HuH-7.5 (cell line): ENCODE data around the gene C16orf89.
"Not testable (repeated sequence)": the region's sequence is repeated elsewhere in the genome, so short reads cannot be mapped to it uniquely, and the experiment has no call there.

Source experiments
- DNase-seq: peaks from one replicate; pipeline ENCODE4 v3.0.0; 2011; ENCODE audit warnings: low spot score

The C16orf89 gene

DNA sequence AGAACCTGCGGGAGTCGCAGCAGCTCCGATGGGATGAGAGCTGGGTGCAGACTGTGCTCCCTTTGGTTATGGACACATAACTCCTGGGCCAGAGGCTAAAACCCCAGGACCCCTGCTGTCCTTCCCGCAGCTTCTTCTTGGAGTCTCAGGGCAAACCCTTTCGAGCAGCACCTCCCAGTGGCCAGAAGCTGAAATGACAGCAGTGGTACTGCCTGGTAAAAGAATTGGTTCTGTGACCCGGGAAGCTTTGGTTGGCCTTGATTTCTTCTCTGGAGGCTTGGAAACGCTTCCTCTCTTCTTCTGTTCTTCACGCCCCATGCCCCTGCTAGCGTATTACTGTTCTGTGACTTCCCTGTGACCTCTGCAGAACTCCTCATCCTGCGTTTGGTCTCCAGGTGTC is 19.0 kb upstream of the C16orf89 start:
- not testable (repeated sequence) for DNase-seq

DNA sequence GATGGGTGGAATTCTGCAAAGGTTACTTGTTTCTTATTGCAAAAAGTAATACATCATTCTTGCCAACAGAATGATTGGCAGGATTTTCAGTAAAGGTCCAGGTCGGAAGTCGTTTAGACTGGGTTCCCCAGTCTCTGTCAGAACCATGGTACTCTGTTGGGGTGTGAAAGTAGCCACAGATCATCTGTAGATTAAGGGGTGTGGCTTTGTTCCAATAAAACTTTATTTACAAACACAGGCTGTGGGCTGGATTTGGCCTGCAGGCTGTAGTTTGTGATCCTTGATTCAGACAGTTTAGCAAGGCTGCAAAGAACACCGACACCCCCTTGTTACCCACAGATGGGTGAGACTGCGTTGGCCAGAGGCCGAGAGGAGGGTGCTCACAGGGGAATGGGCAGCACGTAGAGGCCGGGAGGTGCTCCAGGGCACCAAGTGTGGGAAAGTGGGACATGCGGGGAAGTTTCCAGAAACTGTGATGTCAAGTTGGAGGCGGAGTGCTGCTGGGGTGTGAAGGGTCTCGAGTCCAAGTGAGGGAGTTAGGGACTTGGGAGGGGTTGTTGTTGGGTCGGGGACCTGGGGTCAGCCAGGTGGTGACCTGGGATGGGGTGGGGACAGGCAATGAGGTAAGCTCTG is 18.5 kb upstream of the C16orf89 start:
- not testable (repeated sequence) for DNase-seq

DNA sequence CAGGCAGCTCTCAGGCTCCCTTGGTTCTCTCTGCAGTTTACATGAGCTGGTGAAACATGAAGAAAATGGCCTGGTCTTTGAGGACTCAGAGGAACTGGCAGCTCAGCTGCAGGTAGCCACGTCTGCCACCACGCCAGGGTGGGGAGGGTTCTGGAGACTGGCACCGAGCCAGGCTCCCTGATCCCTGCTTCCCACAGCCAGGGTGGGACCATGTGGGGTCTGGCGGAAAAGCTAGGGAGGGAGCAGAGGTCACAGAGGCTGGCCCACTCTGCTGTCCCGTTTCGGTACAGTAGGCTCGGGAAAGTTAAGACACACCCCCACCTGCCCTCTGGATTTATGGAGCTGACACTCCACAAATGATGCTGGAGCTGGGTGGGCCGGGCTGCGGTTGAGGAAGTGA is 17.9 kb upstream of the C16orf89 start:
- DNase-seq, result not testable (repeated sequence)

DNA sequence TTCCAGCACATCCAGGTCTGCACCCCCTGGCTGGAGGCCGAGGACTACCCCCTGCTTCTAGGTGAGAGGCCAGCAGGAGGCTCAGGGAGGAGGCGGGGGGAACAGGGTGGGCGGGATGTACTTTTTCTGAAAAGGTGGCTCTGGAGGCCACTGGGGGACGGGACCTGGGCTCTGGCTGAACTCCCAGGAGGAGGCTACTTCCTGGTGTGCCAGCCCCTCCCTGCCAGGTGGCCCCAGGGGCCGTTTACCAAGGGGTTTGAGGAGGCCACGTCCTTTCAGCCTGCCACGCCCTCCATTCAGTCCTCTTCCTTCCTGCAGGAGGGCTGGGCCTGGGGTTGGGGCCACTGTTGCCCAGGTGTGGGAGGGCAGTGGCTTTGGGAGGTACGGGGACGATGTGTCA is 15.2 kb upstream of the C16orf89 start:
- DNase-seq, result not testable (repeated sequence)

DNA sequence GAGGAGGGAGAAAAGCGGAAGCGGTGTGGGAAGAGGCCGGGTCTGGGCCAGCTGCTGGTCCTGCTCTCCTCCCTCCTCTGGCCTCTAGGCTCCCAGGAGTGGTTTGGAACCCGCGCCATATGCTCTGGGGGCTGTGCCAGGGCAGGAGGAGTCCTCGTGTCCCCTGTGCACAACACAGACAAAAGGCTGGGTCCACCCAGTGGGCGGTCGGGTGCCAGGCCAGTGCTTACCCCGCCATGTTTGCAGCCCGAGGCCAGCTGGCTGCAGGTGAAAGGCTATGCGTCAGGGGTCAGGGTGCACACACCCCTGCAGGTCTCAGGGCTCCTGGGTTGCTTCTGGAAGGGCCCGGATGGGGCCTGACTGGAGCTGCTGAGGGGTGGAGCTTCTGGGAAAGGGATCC is 14.7 kb upstream of the C16orf89 start:
- not testable (repeated sequence) for DNase-seq

DNA sequence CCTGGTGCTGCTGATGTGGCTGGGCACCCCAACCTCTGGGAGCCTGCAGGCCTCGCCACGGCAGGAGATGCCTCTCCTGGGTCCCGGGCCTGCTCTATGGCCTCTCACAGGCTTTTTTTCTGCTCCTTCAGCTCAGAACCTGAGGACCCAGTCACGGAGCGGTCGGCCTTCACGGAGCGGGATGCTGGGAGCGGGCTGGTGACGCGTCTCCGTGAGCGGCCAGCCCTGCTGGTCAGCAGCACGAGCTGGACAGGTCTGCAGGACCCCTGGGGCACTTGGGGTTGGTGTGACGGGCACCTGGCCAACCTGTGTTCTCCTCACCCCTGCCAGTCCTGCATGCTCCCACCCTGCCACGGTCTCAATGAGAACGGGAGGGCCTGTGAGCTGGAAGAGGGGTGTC is 12.9 kb upstream of the C16orf89 start:
- DNase-seq, result no peak

DNA sequence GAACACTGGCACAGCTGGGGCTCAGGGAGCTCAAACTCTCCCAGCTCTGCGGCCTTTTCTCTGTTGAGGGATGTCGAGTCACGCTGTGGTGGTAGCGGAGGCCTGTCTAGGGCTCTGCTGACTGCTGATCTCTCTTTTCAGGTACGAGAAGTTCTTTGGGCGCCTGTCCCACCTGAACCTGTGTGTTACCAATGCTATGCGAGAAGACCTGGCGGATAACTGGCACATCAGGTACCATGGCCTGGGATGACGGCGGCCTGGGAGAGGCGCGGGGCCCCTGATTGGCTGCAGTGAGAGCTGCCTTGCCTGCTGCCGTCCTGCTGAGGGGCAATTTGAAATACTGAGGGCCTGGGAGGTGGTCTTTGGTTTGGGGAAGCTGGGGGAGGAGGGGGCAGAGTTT is 11.5 kb upstream of the C16orf89 start:
- DNase-seq, result no peak

DNA sequence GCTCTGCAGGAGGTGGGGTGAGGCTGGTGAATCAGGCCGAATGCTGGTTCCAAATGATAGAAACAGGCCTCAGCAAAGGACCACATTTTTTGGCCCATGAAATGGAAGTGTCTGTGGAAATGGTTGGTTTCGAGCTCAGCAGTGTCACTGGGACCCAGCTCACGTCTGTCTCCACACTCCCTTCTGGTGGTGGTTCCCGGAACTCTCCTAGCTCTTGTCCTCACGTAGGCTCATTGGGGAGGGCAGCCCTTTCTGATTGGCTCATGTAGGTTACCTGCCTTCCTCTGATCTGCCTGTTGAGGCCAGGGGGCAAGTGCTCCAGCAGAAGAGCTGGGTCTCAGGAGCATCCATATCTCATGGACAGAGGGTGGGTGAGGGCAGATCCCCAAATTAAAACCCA is 9.9 kb upstream of the C16orf89 start:
- no peak for DNase-seq

DNA sequence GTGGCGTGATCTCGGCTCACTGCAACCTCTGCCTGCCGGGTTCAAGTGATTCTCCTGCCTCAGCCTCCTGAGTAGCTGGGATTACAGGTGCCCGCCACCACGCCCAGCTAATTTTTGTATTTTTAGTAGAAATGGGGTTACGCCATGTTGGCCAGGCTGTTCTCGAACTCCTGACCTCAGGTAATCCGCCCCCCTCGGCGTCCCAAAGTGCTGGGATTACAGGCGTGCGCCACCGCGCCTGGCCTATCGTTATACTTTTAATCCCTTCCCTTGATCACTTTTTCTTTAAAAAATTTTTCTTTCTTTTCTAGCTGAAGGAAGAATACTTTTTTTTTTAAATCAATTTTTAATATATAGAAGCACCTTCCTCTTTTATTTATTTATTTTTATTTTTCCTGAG is 8.0 kb upstream of the C16orf89 start:
- DNase-seq, result not testable (repeated sequence)

DNA sequence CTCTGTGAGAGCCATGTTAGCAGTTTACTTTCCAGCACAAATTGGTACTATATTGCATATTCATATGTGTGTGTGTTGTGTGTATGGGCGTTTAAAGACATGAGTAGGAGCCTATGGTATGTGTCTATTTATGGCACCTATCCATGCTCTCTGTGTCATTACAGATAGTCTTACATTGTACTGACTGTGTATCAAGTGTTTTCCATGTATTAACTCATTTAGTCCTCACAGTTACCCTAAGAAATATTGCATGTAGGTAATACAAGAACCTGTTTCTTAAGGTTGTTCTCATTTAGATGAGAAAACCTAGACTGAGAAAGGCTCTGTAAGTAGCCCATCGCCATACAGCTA is 7.5 kb upstream of the C16orf89 start:
- DNase-seq, result no peak

DNA sequence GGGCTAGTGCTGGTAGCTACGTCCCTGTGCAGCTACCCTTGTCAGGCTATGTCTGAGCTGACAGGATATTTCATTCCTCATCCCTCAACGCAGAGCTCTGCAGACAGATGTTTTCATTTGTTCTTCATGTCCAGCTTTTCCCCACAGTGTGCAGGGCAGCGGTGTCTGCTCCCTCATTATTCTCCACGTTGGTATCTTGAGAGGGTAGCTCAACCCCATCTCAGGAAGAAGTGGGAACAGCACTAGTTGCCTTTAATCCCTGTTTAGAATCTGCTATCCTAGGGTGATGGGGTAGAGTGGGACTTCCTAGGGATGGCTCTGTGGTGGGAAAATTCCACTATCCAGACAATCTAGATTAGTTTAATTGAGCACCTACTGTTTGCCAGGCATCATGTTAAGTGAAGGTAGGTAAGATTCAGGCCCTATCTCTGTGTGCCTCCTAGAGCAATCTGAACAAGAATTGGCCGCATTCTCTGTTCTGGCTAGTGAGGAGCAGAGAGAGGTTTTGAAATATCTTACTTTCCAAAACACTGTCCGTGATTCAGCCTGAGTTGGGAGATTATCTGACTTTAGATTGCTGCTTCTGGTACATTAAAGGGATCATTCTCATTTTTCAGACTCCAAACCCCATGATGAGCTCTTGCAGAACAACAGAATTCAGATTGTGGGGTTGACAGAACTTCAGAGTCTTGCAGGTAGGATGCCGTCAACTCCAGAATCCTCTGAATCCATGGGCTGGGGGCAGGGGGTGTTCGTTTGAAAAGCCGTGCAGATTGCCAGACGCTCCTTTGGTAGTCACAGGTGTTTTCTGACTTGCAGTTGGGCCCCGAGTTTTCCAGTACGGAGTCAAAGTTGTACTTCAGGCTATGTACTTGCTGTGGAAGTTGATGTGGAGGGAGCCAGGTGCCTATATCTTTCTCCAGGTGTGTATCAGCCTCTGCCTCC is 6.8 kb upstream of the C16orf89 start:
- no peak for DNase-seq

DNA sequence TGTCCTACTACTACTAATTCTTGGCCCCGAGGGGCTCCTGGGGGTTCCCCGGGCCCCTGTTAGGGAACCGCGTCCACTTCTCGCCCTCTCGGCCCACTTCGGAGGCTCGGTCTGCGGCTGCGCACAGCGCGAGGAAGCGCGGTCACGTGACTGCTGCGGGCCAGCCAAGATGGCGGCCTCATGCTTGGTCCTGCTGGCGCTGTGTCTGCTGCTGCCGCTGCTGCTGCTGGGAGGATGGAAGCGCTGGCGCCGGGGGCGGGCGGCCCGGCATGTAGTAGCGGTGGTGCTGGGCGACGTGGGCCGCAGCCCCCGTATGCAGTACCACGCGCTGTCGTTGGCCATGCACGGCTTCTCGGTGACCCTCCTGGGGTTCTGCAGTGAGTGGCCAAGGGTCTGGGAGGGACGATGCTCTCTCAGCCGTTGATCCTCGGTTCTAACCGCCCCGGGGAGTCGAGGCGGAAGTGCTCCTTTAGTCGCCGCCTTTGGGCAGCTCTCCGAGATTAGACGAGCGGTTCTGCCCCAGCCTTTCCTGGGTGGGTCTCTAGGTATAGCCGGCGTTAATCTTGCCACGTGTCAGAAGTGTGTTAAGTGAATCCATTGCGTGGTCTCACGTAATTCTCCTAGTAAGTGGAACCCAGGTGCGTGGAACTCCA is 6.1 kb upstream of the C16orf89 start, which contains the start of gene ALG1:
Gene ALG1 (plus strand): TSS at position 163 of the 653 bp plus-strand sequence. CDS start 7 bp downstream, at position 170.
- DNase-seq, result peak; percentile 86

DNA sequence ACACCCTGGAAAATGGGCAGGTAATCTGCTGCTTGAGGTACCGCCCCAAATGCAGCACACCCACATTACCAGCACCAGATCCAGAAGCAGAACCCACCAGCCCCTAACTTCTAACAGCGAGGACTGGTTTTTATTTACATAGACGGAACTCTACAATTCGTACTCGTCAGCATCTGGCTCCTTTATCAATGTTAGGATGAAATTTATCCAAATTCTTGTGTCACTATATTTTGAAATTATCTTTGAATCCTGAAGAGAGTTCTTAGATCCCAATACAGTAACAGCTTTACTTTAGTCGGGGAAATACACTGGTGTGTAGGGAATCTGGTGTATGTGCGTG is 5.6 kb upstream of the C16orf89 start:
- DNase-seq, result no peak

DNA sequence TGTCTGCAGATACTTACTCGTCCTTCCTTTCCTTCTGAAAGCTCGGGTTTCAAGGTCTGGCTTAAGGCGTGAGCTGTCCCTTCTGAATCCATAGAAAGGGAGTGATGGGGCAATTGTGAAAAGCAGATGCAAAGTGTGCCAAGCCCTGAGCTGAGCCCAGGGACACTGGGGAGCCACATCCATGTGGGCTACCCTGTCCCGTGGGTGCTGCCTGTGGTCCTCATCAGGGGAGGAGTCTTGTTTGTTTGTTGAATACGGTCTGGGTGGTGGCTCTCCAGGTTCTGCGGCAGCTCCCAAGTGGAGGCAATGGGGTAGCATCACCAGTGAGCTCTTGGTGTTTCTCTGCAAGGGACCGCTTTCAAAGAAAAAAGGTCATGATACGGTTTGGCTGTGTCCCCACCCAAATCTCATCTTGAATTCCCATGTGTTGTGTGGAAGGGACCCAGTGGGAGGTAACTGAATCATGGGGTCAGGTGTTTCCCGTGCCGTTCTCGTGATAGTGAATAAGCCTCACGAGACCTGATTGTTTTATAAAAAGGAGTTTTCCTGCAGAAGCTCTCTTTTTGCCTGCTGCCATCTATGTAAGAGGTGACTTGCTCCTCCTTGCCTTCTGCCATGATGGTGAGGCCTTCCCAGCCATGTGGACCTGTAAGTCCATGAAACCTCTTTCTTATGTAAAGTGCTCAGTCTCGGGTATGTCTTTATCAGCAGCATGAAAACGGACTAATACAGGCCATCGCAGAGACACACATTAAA is 4.9 kb upstream of the C16orf89 start:
- no peak for DNase-seq

DNA sequence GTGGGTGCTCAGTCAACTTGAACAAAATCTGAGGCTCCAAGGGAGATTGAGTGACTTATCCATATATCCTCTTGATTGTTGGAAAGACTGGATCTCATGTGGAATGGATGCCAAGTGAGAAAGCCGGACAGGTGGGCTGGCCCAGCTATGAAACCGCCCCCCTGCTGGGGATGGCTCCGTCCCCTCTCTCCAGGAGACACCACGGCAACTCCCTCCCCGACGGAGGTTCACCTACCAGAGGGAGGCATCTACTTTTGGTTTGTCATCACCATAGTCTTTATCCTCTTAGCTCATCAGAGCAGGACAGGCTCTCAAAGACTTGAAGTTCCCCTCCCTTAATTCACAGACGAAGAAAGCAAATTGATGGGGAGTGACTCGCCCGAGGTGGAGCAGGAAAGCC is 4.1 kb upstream of the C16orf89 start:
- DNase-seq, result no peak

DNA sequence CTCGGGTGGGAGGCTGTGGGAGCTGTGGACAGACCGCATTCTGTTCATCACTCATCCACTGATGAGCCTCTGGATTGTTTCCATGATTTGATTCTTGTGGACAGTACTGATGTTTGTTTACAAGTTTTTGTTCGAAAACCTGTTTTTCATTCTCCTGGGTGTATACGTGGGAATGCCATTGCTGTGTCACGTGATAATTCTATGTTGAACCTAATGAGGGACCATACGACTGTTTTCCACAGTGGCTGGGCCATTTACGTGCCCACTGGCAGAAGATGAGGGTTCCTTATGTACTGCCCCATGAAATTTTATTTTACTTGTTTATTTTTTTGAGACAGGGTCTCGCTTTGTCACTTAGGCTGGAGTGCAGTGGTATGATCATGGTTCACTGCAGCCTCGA is 3.3 kb upstream of the C16orf89 start:
- no peak for DNase-seq

DNA sequence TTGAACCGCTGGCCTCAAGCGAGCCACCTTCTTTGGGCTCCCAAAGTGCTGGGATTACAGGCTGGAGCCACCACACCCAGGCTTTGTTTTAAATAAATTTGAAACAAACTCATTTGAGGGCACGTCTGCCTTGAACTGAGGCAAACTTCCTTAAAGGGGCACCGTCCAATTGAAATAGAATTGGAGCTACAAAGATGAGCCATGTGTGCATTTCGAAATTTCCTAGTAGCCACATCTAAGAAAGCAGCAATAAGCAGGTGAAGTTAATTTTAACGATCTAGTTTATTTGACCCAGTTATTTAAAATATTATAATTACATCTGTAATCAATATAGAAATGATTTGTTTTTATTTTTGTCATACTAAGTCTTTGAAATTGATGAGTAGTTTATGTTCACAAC is 755 bp upstream of the C16orf89 start:
- DNase-seq, result no peak

DNA sequence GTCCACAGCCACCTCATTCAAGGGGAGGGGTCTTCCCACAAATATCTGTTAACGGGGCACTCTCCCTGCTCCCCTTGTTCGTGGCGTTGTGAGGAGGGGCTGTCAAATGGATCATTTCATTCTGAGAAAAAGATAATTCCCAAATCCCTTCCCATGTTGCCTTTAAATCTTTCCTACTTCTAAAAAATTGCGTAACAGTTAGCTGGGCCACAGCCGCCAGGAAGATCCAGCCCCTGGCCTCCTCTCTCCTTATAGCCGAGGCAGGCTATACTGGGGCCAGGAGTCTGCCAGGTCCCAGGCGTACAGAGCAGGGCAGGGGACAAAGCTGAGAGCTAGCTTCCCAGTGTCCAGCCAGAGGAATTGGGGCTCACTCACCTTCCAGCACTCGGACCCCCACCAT is 430 bp downstream of the C16orf89 start:
- no peak for DNase-seq

DNA sequence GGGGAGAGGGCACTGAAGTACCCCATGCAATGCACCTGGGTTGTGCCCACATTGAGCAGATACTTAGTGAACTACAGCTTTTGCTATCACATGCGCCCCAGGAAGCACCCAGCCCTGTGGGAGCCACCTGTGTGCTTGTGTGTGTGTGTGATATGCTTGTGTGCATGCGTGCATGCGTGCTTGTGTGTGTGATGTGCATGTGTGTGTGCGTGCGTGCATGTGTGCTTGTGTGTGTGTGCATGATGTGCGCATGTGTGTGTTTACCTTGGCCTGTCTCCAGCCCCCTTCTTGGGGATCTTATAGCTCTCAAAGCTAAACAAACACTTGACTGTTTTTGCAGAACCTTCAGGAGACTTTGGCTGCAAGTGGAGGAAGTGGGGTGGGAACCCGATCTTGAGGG is 841 bp downstream of the C16orf89 start:
- no peak for DNase-seq

DNA sequence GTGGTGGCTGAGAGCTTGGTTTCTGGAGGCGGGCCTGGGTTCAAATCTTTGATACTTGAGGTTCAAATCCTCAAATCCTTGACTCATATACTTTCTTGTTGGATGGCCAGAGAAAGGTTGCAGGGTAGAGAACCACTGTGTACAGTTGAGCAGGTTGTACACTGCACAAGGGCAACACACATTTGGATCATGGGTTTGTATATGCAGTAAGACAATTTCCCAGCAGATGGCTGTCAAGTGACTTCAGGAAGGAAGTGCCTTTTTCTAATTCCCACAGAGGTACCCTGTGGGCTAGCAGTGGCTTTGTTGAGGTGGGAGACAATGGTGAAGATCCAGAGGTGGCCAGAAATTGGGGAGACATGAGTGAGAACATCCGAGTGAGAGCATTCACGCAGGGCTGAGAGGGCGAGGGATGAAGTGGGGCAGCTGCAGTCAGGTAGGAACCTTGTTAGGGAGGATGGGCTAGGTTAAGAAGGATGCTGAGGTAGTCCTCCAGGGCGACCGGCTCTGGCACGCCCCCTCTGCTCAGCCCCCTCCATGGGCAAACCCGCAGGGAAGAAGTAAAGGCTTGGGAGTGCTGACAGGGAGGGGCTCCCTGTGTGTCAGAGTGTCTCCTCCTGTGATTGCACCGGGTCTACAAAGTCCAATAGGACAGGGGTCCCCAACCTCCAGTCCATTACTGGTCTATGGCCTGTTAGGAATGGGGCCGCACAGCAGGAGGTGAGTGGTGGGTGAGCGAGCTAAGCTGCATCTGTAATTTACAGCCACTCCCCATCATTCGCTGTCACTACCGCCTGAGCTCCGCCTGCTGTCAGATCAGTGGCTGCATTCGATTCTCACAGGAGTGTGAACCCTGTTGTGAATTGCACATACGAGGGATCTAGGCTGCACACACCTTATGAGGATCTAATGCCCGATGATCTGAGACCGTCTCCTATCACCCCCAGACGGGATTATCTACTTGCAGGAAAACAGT is 2.7 kb downstream of the C16orf89 start:
- DNase-seq, result no peak

DNA sequence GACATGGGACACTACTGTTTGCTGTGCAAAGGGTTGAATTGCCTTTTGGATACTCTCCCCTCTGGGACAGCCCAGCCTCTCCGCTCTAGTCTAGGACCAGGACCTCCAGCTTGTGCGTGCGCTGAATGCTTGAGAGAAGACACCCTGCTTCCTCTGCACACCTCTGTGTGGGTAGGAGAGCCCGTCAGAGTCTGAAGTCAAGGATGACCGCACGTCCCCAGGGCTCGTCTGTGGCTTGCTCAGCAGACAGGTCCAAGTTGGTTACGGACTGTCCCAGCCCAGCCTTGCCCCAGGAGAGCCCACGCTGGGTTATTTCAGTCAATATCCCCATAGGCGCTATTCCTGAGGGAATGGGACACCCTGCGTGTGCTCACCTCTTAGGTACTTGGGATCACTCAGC is 3.7 kb downstream of the C16orf89 start:
- DNase-seq, result no peak
